GM21367 (cell line): Measurements from ENCODE around the gene BICC1.
"Not testable (repeated sequence)": the region's sequence is repeated elsewhere in the genome, so short reads cannot be mapped to it uniquely, and the experiment has no call there.

Source experiments
- ATAC-seq: cut with Tn5 transposase; IDR thresholded peaks from one replicate; pipeline ENCODE4 v1.9.1; 2021; ENCODE audit not compliant: unreplicated experiment

BICC1 gene

GRCh38 chr10:58842860-58843376 is 330.2 kb downstream of the BICC1 start:
- no peak for ATAC-seq

- ATAC-seq = no peak
These were observed 331.1 kb downstream of the BICC1 start for GRCh38 chr10:58843760-58844159.

- ATAC-seq = no peak
These were observed 332.0 kb downstream of the BICC1 start for GRCh38 chr10:58844680-58845079.

- ATAC-seq = no peak
These were observed 334.2 kb downstream of the BICC1 start for GRCh38 chr10:58846856-58847255.

- ATAC-seq = no peak
These were observed 338.9 kb downstream of the BICC1 start for GRCh38 chr10:58851606-58852005.

GRCh38 chr10:58853668-58854067 is 341.0 kb downstream of the BICC1 start:
- no peak for ATAC-seq

GRCh38 chr10:58854811-58855210 is 342.1 kb downstream of the BICC1 start:
- no peak for ATAC-seq

GRCh38 chr10:58856508-58857240 is 344.0 kb downstream of the BICC1 start:
- ATAC-seq = no peak

GRCh38 chr10:58857251-58857805 is 344.7 kb downstream of the BICC1 start:
- no peak for ATAC-seq

GRCh38 chr10:58858123-58858522 is 345.5 kb downstream of the BICC1 start:
- ATAC-seq = not testable (repeated sequence)

- no peak for ATAC-seq
These were observed 346.9 kb downstream of the BICC1 start for GRCh38 chr10:58859526-58859925.

- no peak for ATAC-seq
These were observed 355.0 kb downstream of the BICC1 start for GRCh38 chr10:58867683-58868082.

- no peak for ATAC-seq
These were observed 356.2 kb downstream of the BICC1 start for GRCh38 chr10:58868736-58869435.

- ATAC-seq = no peak
These were observed 357.4 kb downstream of the BICC1 start for GRCh38 chr10:58870070-58870469.

GRCh38 chr10:58873161-58873560 is 360.5 kb downstream of the BICC1 start:
- ATAC-seq = no peak
